BJ (cell line): ENCODE data around the gene THOC7. TPM values are rescaled to one million over a fixed set of nuclear protein-coding genes. Genes with fewer than 3 reads are reported as not detected.

Source experiments
- CTCF ChIA-PET: fragments of 350-600 bp; formaldehyde crosslinking; extraction: SDS; loops from one replicate; lab custom pipeline; 2021; ENCODE audit warnings: antibody characterized with exemption, inconsistent platforms; lab: Yijun Ruan, JAX
- POLR2A ChIA-PET: fragments of 300-600 bp; sonication (Branson Sonifier 250); formaldehyde crosslinking; extraction: SDS; loops from one replicate; lab custom pipeline; 2021; ENCODE audit warnings: antibody characterized with exemption; lab: Charles Lee
- DNase-seq: peaks from one replicate; pipeline ENCODE4 v3.0.0-alpha.2; 2011; ENCODE audit warnings: low read depth
- H3K27me3 ChIP-seq: 2 replicates; pipeline ENCODE4 v1.6.0; 2011; ENCODE audit warnings: low read length; ENCODE audit not compliant: control insufficient read depth, insufficient read depth
- H3K36me3 ChIP-seq: 2 replicates; pipeline ENCODE4 v1.5.1; 2011; ENCODE audit warnings: low read length; ENCODE audit not compliant: control insufficient read depth, insufficient read depth
- H3K4me3 ChIP-seq: 2 replicates; pipeline ENCODE4 v1.5.1; 2011; ENCODE audit warnings: low read depth, mild to moderate bottlenecking, control low read depth, low read length
- polyA plus RNA-seq: library from polyadenylated mRNA; depleted of rRNA; stranded (reverse); fragments of >200 nt; gene quantifications from 2 replicates; pipeline ENCODE4 v1.2.3, GENCODE V29; 2011
- TF ChIP-seq, protein P1 (sequence below): IDR thresholded peaks from 2 replicates; pipeline ENCODE4 v1.5.1; 2011; ENCODE audit warnings: low read depth, mild to moderate bottlenecking, control low read depth, inconsistent platforms, low read length, moderate library complexity; ENCODE audit not compliant: insufficient read depth

The THOC7 gene
- polyA plus RNA-seq, 1 experiment: 22.2 TPM

DNA sequence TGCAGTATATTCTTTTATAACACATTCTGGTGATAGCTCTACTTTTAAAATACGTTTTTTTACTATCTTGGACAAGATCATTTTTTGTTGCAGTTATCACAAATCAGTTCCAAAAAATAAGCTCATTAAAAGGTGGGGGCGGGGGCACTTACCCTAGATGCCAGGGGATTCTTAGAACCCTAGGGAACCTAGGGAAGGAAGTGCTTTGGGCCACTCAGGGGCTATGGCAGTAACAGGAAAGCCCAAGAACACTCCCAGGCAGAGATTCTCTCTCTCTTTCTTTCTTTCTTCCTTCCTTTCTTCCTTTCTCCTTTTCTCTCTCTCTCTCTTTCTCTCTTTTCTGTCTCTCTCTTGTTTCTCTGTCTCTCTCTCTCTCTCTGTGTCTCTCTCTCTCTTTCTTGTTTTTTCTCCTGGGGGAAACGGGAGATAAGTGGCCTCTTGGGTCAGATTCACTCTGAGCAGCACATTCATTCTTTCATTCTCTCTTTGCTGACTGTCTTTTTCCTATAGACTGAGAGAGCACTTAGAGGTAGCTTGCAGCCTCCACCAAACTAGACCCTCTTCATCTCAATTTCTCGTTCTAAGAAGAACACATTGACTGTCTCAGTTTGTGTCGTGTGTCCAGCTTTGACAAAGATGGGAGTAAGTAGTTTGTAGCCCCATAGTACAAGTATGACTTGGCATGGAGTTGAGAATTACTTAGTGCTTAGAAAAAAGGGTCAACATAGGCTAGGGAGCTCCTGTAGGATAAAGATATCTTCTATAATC lies 32.0 kb upstream of the THOC7 start:
- no peak overlapping the region for H3K4me3 ChIP-seq
- TF ChIP-seq, protein P1, sequence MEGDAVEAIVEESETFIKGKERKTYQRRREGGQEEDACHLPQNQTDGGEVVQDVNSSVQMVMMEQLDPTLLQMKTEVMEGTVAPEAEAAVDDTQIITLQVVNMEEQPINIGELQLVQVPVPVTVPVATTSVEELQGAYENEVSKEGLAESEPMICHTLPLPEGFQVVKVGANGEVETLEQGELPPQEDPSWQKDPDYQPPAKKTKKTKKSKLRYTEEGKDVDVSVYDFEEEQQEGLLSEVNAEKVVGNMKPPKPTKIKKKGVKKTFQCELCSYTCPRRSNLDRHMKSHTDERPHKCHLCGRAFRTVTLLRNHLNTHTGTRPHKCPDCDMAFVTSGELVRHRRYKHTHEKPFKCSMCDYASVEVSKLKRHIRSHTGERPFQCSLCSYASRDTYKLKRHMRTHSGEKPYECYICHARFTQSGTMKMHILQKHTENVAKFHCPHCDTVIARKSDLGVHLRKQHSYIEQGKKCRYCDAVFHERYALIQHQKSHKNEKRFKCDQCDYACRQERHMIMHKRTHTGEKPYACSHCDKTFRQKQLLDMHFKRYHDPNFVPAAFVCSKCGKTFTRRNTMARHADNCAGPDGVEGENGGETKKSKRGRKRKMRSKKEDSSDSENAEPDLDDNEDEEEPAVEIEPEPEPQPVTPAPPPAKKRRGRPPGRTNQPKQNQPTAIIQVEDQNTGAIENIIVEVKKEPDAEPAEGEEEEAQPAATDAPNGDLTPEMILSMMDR: no peak
- ChIA-PET POLR2A (no interaction called here), CTCF (no interaction called here)
- no peaks in the 10 kb centered on the region for H3K27me3 ChIP-seq
- no peaks in the 10 kb centered on the region for H3K36me3 ChIP-seq
- no peak for DNase-seq

DNA sequence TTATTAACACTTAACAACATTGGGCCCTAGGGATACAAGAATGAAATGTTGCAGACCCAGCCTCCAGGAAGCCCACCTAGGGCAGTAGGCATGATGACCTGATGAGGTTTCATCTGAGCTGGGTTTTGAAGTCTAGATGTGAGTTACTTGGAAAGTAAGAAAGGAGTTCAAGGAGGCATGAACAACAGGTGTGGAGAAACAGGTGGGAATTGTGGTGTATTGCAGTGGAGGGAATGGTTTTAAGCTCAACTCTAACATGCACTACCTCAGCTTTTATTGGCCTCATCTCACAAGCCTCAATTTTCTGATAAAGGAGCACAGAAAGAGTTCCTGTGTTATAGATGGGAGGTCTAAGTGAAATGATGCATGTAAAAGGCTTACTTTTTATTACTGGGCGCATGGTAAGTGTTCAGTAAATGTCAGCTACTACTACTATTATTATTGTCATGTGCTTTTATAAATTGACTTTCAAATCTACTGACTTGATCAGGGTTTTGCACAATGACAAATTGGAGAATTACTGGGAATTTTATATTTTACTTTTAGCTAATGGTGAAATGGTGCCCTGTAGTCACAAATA lies 29.3 kb upstream of the THOC7 start:
- POLR2A ChIA-PET: no interaction called here
- CTCF ChIA-PET: interaction anchor here (0.7 kb wide), 1 partner anchor 56 kb away, joined by 3 read pairs; no protein-coding TSS in a partner anchor
- Histone ChIP-seq H3K4me3 (no peak overlapping the region), H3K36me3 (no peaks in the 10 kb centered on the region), H3K27me3 (no peaks in the 10 kb centered on the region)
- DNase-seq: no peak
- TF ChIP-seq, protein P1: no peak

DNA sequence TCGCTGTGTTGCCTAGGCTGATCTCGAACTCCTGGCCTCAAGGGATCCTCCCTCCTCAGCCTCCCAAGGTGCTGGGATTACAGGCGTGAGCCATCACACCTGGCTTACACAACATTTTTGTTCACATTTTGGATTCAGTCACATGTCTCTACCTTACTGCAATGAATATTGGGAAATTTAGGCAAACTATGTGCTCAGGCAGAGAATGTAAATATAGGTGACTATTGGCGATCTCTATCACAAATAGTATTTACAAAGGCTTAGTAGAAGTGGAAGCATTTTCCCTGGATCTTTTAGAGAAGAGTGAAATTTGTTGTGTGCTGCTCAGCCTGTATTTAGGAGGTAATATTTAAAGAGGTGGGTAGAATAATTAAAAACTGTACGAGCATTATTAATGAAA lies 27.9 kb upstream of the THOC7 start:
- H3K27me3 ChIP-seq: no peaks in the 10 kb centered on the region
- DNase-seq: no peak
- TF ChIP-seq, protein P1: no peak
- ChIA-PET CTCF (no interaction called here), POLR2A (no interaction called here)
- no peak overlapping the region for H3K4me3 ChIP-seq
- H3K36me3 ChIP-seq: no peaks in the 10 kb centered on the region

DNA sequence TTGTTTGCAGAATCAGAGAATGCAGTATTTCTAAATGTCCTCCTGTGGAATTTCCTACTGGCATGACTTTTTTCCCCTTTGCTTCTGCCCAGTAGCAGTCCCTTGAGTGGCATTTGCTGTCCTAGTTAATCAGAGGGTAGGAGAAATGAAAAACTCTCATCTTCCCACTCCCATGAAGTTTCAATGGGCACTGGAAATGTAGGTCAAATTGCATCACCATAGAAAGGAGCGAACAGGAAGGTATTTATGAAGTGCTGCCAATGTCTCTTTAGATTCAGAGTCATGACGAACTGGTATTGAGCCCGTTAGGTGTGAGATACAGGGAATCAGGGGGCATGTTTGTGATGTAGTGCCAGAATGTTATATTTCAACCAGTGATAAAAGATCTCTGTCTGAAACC lies 23.3 kb upstream of the THOC7 start:
- H3K27me3 ChIP-seq: no peaks in the 10 kb centered on the region
- no peak for DNase-seq
- no peaks in the 10 kb centered on the region for H3K36me3 ChIP-seq
- TF ChIP-seq, protein P1: no peak
- H3K4me3 ChIP-seq: no peak overlapping the region
- POLR2A ChIA-PET: no interaction called here
- CTCF ChIA-PET: interaction anchor here (1.5 kb wide), 1 partner anchor 9 kb away, joined by 5 read pairs; no protein-coding TSS in a partner anchor

DNA sequence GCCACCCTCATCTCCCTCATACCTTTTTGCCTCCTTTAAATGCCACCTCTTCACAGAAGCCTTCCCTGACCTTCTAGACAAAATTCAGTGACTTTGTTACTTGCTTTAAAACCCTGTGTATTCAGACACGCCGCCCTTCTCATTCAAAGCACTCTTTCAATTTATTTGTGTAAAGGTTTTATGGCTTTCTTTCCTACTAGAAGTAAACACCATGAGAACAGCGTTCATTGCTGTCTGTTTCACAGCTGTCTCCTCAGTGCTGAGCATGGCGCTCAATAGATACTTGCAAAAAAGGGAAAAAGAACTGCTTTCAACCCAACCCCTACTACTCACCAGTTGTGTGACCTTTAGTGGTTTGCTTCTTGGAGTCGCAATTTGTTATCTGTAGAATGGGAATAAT lies 17.0 kb upstream of the THOC7 start:
- ChIA-PET POLR2A (no interaction called here), CTCF (no interaction called here)
- no peaks in the 10 kb centered on the region for H3K27me3 ChIP-seq
- H3K4me3 ChIP-seq: no peak overlapping the region
- DNase-seq: no peak
- H3K36me3 ChIP-seq: no peaks in the 10 kb centered on the region
- TF ChIP-seq, protein P1: no peak
